Activated naive CD8-positive, alpha-beta T cell treated with anti-CD3 and anti-CD28 coated beads, Interleukin-2, amount 10 ng/mL, durations not matched to agents 7 days and 5 days (primary cell): Measurements from ENCODE around the gene VSTM2L. TPM values are rescaled to one million over a fixed set of nuclear protein-coding genes. Genes with fewer than 3 reads are reported as not detected.

Experiments used
- ATAC-seq: fragments of 150-1000 bp; cut with Tn5 transposase; one replicate; pipeline ENCODE4 v1.10.0; 2021; ENCODE audit warnings: low read depth, moderate library complexity
- POLR2A ChIA-PET: fragments of 350-600 bp; sonication (Branson Sonifier 250); formaldehyde crosslinking; loops from one replicate; lab custom pipeline; 2021; ENCODE audit warnings: antibody characterized with exemption; lab: Charles Lee
- DNase-seq: peaks from one replicate; pipeline ENCODE4 v3.0.0; 2021
- H3K27ac Mint-ChIP-seq: one replicate; pipeline ENCODE4 v1.8.0; 2022; ENCODE audit warnings: mild to moderate bottlenecking, mixed read lengths
- H3K27me3 Mint-ChIP-seq: one replicate; pipeline ENCODE4 v1.8.0; 2022; ENCODE audit warnings: mild to moderate bottlenecking, moderate library complexity, mixed read lengths
- H3K36me3 Mint-ChIP-seq: one replicate; pipeline ENCODE4 v1.8.0; 2021; ENCODE audit warnings: mild to moderate bottlenecking, mixed read lengths
- H3K4me1 Mint-ChIP-seq: one replicate; pipeline ENCODE4 v1.8.0; 2021; ENCODE audit warnings: mixed read lengths
- H3K4me3 Mint-ChIP-seq: one replicate; pipeline ENCODE4 v1.8.0; 2022; ENCODE audit warnings: mild to moderate bottlenecking, moderate library complexity, mixed read lengths
- H3K9me3 Mint-ChIP-seq: one replicate; pipeline ENCODE4 v1.8.0; 2021; ENCODE audit warnings: mixed read lengths
- total RNA-seq, 2 experiments: library from RNA; stranded (reverse); gene quantifications; one replicate each; pipeline ENCODE4 v1.2.3, GENCODE V29; 2021

VSTM2L gene
- total RNA-seq, 2 experiments from 2014 or later = not detected

- DNase-seq = no peak
- Mint-ChIP-seq H3K4me1 (peaks cover 21% of the 10 kb centered on the region), H3K36me3 (no peaks in the 10 kb centered on the region), H3K4me3 (peak overlapping the region; percentile 58), H3K9me3 (no peaks in the 10 kb centered on the region), H3K27me3 (peaks cover 54% of the 10 kb centered on the region), H3K27ac (no peak overlapping the region)
- POLR2A ChIA-PET = interaction anchor here (0.6 kb wide), 1 partner anchor 157 kb away, joined by 4 read pairs; no protein-coding TSS in a partner anchor
- no peak for ATAC-seq
Observed at GRCh38 chr20:37913567-37914366, 10.8 kb downstream of the VSTM2L start.

DNA sequence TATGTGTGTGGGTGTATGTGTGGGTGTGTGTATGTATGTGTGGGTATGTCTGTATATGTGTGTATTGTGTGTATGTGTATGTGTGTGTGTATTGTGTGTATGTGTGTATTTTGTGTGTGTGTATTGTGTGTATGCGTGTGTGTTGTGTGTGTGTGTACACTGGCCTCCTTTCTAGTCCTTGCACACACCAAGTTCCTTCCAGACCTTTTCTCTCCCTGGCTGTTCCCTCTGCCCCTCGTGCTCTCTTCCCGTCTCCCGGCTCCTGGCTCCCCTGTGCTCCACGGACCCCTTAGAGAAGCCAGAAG, 11.4 kb downstream of the VSTM2L start:
- Mint-ChIP-seq H3K27me3 (peaks cover 52% of the 10 kb centered on the region), H3K36me3 (no peaks in the 10 kb centered on the region), H3K4me1 (peaks cover 21% of the 10 kb centered on the region), H3K4me3 (peak overlapping the region; percentile 58), H3K9me3 (no peaks in the 10 kb centered on the region), H3K27ac (peak overlapping the region; percentile 70)
- ATAC-seq (no peak), DNase-seq (no peak)
- POLR2A ChIA-PET = no interaction called here

DNA sequence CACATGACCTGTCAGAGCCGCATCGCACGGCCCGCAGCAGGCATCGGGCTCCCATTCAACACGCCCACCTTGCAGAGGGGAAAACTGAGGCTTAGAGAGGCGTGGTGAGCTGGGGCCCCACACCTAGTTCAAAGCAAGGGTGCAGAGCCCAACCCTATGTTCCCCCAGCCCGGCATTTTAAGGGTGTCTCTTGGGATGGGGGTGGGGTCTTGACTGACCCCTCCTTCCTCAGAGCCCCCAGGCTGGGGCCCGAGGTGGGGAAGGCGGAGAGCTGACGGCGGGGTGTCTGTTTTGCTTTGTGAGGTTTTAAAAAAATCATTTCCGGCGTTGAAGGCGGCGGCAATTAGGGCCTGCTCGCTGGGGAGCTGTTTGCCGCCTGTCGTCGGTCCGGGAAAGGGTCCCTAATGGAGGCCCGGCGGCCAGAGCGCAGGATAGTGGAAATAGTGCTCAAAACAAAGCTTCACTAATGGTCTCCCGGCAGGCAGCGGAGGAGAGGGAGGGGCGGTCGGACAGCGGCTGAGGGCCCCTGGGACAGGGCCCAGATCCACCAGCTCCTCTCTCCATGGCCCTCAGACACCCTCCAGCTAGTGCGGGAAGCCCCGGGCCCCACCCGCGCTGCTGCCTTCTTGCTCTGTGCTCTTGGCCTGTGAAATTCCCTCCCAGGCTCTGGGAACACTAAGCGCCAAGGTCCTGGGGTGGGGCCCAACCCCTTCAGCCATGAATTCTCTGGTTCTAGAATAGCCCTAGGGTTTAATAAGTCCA, 11.9 kb downstream of the VSTM2L start:
- no peaks in the 10 kb centered on the region for H3K9me3 Mint-ChIP-seq
- H3K4me1 Mint-ChIP-seq = peaks cover 21% of the 10 kb centered on the region
- POLR2A ChIA-PET = interaction anchor here (0.8 kb wide), 1 partner anchor 220 kb away, joined by 3 read pairs; no protein-coding TSS in a partner anchor
- DNase-seq (peak; percentile 52), ATAC-seq (peak; percentile 45)
- peak overlapping the region; percentile 58 for H3K4me3 Mint-ChIP-seq
- peaks cover 51% of the 10 kb centered on the region for H3K27me3 Mint-ChIP-seq
- H3K36me3 Mint-ChIP-seq = no peaks in the 10 kb centered on the region
- H3K27ac Mint-ChIP-seq = peak overlapping the region; percentile 70

DNA sequence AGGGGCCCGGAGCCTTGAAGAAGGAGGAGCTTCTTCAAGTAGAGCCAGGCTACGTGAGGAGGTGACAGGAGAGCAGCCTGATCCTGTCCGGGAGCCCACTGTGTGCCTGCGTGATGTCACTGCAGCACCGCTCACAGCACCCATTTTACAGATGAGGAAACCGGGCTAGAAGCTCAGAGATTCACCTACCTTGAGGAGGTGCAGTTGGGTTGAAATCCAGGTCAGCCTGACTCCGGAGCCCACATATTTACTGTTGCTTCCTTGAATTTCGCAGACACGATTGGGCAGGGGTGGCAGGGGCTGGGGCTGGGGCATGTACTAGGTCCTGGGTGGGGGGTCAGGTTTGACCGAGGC, 12.5 kb downstream of the VSTM2L start:
- H3K4me3 Mint-ChIP-seq = no peak overlapping the region
- no peak overlapping the region for H3K27ac Mint-ChIP-seq
- peaks cover 50% of the 10 kb centered on the region for H3K27me3 Mint-ChIP-seq
- ATAC-seq (no peak), DNase-seq (no peak)
- no peaks in the 10 kb centered on the region for H3K9me3 Mint-ChIP-seq
- POLR2A ChIA-PET = interaction anchor here (0.8 kb wide), 1 partner anchor 221 kb away, joined by 3 read pairs; no protein-coding TSS in a partner anchor
- peaks cover 21% of the 10 kb centered on the region for H3K4me1 Mint-ChIP-seq
- H3K36me3 Mint-ChIP-seq = no peaks in the 10 kb centered on the region

GRCh38 chr20:37915800-37916570, 13.1 kb downstream of the VSTM2L start:
- Mint-ChIP-seq H3K36me3 (no peaks in the 10 kb centered on the region), H3K4me1 (peaks cover 21% of the 10 kb centered on the region), H3K27me3 (peaks cover 50% of the 10 kb centered on the region), H3K9me3 (no peaks in the 10 kb centered on the region), H3K4me3 (no peak overlapping the region), H3K27ac (no peak overlapping the region)
- POLR2A ChIA-PET = no interaction called here
- DNase-seq = no peak
- ATAC-seq = no peak

- Mint-ChIP-seq H3K27me3 (peaks cover 43% of the 10 kb centered on the region), H3K27ac (no peak overlapping the region), H3K9me3 (no peaks in the 10 kb centered on the region), H3K4me1 (peaks cover 20% of the 10 kb centered on the region), H3K4me3 (no peak overlapping the region), H3K36me3 (no peaks in the 10 kb centered on the region)
- DNase-seq (no peak), ATAC-seq (peak; percentile 20)
- POLR2A ChIA-PET = no interaction called here
Observed at GRCh38 chr20:37917461-37917860, 14.5 kb downstream of the VSTM2L start.

DNA sequence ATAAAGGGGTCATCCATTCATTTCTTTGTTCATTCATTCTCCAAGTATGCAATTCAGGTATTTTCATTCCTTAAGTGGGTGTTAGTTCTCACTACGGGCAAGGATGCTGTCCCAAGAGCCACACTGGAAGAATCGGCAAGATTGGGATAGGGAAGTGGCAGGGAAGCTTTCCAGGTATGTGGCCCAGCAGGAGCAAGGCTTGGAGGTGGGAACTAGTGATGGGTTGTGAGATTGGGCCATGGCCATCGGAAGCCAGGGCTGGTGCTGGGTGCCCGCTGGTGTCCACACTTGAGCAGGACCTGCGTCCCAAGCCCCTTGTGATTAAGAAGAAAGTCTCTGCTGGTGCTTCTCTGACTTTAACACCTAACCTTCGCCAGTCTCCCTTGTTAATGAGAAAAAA, 15.1 kb downstream of the VSTM2L start:
- H3K4me3 Mint-ChIP-seq = no peak overlapping the region
- no peaks in the 10 kb centered on the region for H3K36me3 Mint-ChIP-seq
- H3K4me1 Mint-ChIP-seq = peaks cover 18% of the 10 kb centered on the region
- POLR2A ChIA-PET = no interaction called here
- ATAC-seq = no peak
- H3K27me3 Mint-ChIP-seq = peaks cover 39% of the 10 kb centered on the region
- DNase-seq = no peak
- no peaks in the 10 kb centered on the region for H3K9me3 Mint-ChIP-seq
- no peak overlapping the region for H3K27ac Mint-ChIP-seq

DNA sequence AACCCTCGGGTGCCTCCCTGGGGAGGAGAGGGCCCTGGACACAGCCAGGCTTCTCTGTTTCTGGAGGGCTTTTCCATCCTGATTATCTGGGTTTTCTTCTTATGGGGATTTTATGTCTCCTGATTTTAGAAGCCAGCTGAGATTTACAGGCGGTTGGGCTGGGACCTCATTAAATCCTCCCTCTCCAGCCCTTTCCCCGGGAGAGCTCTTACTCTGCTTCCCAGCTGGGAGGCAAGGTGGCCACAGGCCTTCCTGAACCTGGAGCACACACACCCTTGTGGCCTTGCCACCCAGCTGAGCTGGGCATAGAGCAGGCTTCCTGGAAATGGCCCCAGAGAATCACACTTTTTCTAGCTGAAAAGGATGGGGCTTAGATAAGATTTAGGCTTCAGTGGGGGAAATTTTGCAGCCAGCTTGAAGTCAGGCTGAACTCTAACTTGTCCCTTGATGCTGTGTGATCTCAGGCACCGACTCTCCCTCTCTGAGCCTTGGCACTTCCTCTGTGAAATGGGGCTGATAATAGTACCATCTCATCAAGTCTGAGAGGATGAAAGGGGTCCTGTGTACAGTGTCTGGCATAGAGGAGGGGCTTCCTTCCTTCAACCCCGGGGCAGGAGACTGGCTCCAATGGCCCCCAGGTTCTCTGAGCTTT, 16.6 kb downstream of the VSTM2L start:
- H3K9me3 Mint-ChIP-seq = no peaks in the 10 kb centered on the region
- POLR2A ChIA-PET = no interaction called here
- H3K27me3 Mint-ChIP-seq = peaks cover 33% of the 10 kb centered on the region
- no peak overlapping the region for H3K27ac Mint-ChIP-seq
- H3K4me3 Mint-ChIP-seq = no peak overlapping the region
- no peaks in the 10 kb centered on the region for H3K36me3 Mint-ChIP-seq
- DNase-seq = no peak
- H3K4me1 Mint-ChIP-seq = peaks cover 13% of the 10 kb centered on the region
- ATAC-seq = no peak

DNA sequence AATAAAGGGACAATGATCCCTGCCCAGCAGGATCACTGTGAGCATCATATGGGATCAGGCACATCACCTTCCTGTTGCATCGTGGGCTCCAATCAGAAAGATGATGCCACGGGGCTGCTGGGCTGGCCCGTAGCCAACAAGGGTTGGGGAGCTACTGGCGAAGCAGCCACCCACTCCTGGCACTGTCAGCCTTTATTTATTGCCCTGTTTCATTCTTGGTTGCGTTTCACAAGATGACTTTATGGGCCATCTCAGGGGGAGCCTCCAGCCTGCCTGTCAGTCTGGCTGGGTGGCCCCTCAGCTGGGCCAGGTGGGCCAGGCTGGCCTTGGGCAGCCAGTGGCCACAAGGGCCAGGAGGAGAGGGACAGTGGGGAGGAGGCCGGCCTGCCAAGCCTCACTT, 17.3 kb downstream of the VSTM2L start:
- H3K4me1 Mint-ChIP-seq = peaks cover 9% of the 10 kb centered on the region
- no peaks in the 10 kb centered on the region for H3K9me3 Mint-ChIP-seq
- H3K27ac Mint-ChIP-seq = no peak overlapping the region

DNA sequence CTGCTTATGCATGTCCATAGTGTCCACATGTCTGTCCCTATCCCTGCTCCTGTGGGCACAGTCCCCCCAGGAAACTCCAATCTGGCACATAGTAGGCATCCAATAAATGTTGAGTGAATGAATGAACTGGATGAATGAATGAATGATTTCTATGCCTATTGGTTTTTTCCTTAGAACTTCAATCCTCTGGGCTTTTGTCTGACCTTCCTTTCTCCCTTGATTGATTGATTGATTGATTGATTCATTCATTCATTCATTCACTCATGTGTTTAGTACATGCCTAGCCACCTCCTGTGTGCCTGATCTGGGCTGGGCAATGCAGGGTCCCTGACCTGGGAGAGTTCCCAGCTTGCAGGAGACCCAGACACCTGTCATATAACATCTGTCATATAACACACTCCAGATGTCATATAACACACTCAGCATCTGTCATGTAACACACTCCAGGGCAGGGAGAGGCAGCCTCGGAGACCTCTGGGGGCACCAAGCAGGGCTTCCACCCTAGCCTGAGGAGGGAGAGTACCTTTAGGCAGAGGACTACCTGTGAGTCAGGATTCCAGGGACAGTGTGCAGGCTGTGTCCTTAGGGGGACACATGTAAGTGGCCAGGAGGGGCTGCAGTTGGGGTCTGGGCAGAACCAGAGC, 17.9 kb downstream of the VSTM2L start:
- Mint-ChIP-seq H3K36me3 (no peaks in the 10 kb centered on the region), H3K27ac (no peak overlapping the region)
- no peak for ATAC-seq

More for the DNA sequence above, 17.3 kb downstream of the VSTM2L start:
- POLR2A ChIA-PET = no interaction called here
- ATAC-seq (no peak), DNase-seq (no peak)
- H3K36me3 Mint-ChIP-seq = no peaks in the 10 kb centered on the region
- no peak overlapping the region for H3K4me3 Mint-ChIP-seq
- peaks cover 29% of the 10 kb centered on the region for H3K27me3 Mint-ChIP-seq

GRCh38 chr20:37921341-37921929, 18.5 kb downstream of the VSTM2L start:
- Mint-ChIP-seq H3K27me3 (peaks cover 22% of the 10 kb centered on the region), H3K4me3 (no peak overlapping the region), H3K4me1 (peaks cover 9% of the 10 kb centered on the region), H3K36me3 (no peaks in the 10 kb centered on the region), H3K9me3 (no peaks in the 10 kb centered on the region), H3K27ac (no peak overlapping the region)
- ATAC-seq (no peak), DNase-seq (no peak)
- POLR2A ChIA-PET = no interaction called here

More for the DNA sequence above, 17.9 kb downstream of the VSTM2L start:
- POLR2A ChIA-PET = no interaction called here
- H3K4me1 Mint-ChIP-seq = peaks cover 9% of the 10 kb centered on the region
- H3K9me3 Mint-ChIP-seq = no peaks in the 10 kb centered on the region
- H3K27me3 Mint-ChIP-seq = peaks cover 29% of the 10 kb centered on the region
- no peak for DNase-seq
- H3K4me3 Mint-ChIP-seq = no peak overlapping the region

DNA sequence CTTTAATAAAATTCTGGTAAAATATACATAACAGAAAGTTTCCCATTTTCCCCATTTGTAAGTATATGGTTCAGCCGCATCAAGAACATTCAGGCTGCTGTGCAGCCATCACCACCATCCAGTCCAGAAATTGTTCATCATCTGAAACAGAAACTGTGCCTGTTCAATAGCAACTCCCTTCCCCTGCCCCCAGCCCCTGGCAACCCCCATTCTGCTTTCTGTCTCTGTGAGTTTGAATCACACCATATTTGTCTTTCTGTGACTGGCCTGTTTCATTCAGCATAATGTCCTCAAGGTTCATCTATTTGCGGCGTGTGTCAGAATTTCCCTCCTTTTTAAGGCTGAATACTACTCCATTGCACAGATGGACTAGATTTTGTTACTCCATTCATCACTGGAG, 19.1 kb downstream of the VSTM2L start:
- no peak for ATAC-seq
- Mint-ChIP-seq H3K4me1 (peaks cover 9% of the 10 kb centered on the region), H3K4me3 (no peak overlapping the region), H3K36me3 (no peaks in the 10 kb centered on the region), H3K9me3 (no peaks in the 10 kb centered on the region), H3K27ac (no peak overlapping the region), H3K27me3 (peaks cover 16% of the 10 kb centered on the region)
- DNase-seq = no peak
- POLR2A ChIA-PET = no interaction called here
